Mesendoderm (in vitro differentiated cells): ENCODE data around the gene HAUS2.

Experiments used
- DNase-seq: peaks from one replicate; pipeline ENCODE4 v3.0.0; 2013
- H2AK5ac ChIP-seq: 2 replicates; pipeline ENCODE4 v1.6.1; 2013; ENCODE audit warnings: low read length, inconsistent platforms
- H2BK120ac ChIP-seq: 2 replicates; pipeline ENCODE4 v1.6.1; 2013; ENCODE audit warnings: low read depth, mild to moderate bottlenecking, low read length, moderate library complexity, mixed read lengths
- H2BK15ac ChIP-seq: replicated peaks from 2 replicates; pipeline ENCODE4 v1.6.1; 2013; ENCODE audit warnings: low read depth, mild to moderate bottlenecking, moderate library complexity
- H2BK5ac ChIP-seq: 2 replicates; pipeline ENCODE4 v1.6.1; 2013; ENCODE audit warnings: low read length, inconsistent platforms
- H3K18ac ChIP-seq: 2 replicates; pipeline ENCODE4 v1.6.1; 2013; ENCODE audit warnings: mild to moderate bottlenecking, low read length, mixed read lengths
- H3K23ac ChIP-seq: one replicate; pipeline ENCODE4 v1.6.1; 2013; ENCODE audit warnings: low read length
- H3K27ac ChIP-seq: 2 replicates; pipeline ENCODE4 v1.5.1; 2013; ENCODE audit warnings: low read depth, mild to moderate bottlenecking, inconsistent platforms, low read length, moderate library complexity
- H3K27me3 ChIP-seq: 2 replicates; pipeline ENCODE4 v1.6.1; 2013; ENCODE audit warnings: low read length, control low read depth, mild to moderate bottlenecking, inconsistent platforms; ENCODE audit not compliant: insufficient read depth, poor library complexity
- H3K36me3 ChIP-seq: 2 replicates; pipeline ENCODE4 v1.6.1; 2013; ENCODE audit warnings: low read length, inconsistent platforms; ENCODE audit not compliant: control insufficient read depth, insufficient read depth
- H3K4ac ChIP-seq: one replicate; pipeline ENCODE4 v1.6.1; 2013; ENCODE audit warnings: low read depth, mild to moderate bottlenecking, low read length, moderate library complexity
- H3K4me1 ChIP-seq: 2 replicates; pipeline ENCODE4 v1.6.1; 2013; ENCODE audit warnings: low read depth, low read length, inconsistent platforms; ENCODE audit not compliant: control insufficient read depth
- H3K4me2 ChIP-seq: 2 replicates; pipeline ENCODE4 v1.6.1; 2013; ENCODE audit warnings: low read length
- H3K4me3 ChIP-seq: 2 replicates; pipeline ENCODE4 v1.5.1; 2013; ENCODE audit warnings: mild to moderate bottlenecking, low read length
- H3K56ac ChIP-seq: one replicate; pipeline ENCODE4 v1.6.1; 2013; ENCODE audit warnings: low read length
- H3K79me1 ChIP-seq: 2 replicates; pipeline ENCODE4 v1.6.1; 2013; ENCODE audit warnings: low read length, inconsistent platforms
- H3K79me2 ChIP-seq: 2 replicates; pipeline ENCODE4 v1.6.1; 2013; ENCODE audit warnings: mild to moderate bottlenecking, low read length; ENCODE audit not compliant: control insufficient read depth, insufficient read depth
- H3K9ac ChIP-seq: 2 replicates; pipeline ENCODE4 v1.6.1; 2013; ENCODE audit warnings: low read length, inconsistent platforms
- H4K5ac ChIP-seq: one replicate; pipeline ENCODE4 v1.6.1; 2013; ENCODE audit warnings: low read length
- H4K8ac ChIP-seq: one replicate; pipeline ENCODE4 v1.6.1; 2013; ENCODE audit warnings: low read depth, mild to moderate bottlenecking, control low read depth, low read length, moderate library complexity
- WGBS: extraction: QIAGEN DNeasy Blood & Tissue Kit; methylation state at CpG from one replicate; pipeline ENCODE4 v1.1.7; 2013; ENCODE audit warnings: low lambda C conversion rate, missing lambda C conversion rate; ENCODE audit not compliant: insufficient coverage; ENCODE audit errors: extremely low coverage; 5-methylcytosine and 5-hydroxymethylcytosine counted together

HAUS2 gene

DNA sequence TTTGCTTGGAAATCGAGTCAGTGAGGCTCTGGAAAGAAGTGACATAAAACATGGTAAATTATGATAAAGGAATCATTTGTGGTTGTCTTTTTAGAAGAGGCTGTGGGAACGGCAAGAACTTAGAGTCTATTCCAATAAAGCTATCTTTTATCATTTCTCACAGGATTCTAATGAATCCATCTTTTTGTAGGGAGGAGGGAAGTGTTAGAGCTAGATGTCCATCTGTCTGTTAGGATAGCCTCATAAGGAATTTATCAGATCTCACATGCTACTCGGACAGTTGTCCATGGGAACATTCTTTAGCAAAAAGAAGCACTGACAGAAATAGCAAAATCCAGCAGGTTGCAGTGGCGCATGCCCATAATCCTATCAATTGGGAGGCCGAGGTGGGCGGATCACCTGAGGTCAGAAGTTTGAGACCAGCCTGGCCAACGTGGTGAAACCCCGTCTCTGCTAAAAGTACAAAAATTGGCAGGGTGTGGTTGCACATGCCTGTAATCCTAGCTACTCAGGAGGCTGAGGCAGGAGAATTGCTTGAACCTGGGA is 63.8 kb downstream of the HAUS2 start:
- no peak overlapping the region for H3K9ac ChIP-seq
- H3K56ac ChIP-seq, result no peak overlapping the region
- no peak overlapping the region for H2AK5ac ChIP-seq
- H3K4me3 ChIP-seq, result no peak overlapping the region
- H3K23ac ChIP-seq, result no peak overlapping the region
- H4K5ac ChIP-seq, result no peak overlapping the region
- no peak overlapping the region for H4K8ac ChIP-seq
- WGBS, result no CpG with 5 or more reads among the region's 8 CpGs
- H2BK120ac ChIP-seq, result no peak overlapping the region
- no peaks in the 10 kb centered on the region for H3K36me3 ChIP-seq
- no peak overlapping the region for H2BK5ac ChIP-seq
- no peak overlapping the region for H3K27ac ChIP-seq
- H3K4me1 ChIP-seq, result no peaks in the 10 kb centered on the region
- no peaks in the 10 kb centered on the region for H3K79me1 ChIP-seq
- H3K79me2 ChIP-seq, result no peaks in the 10 kb centered on the region
- no peak overlapping the region for H3K4me2 ChIP-seq
- H3K18ac ChIP-seq, result no peak overlapping the region
- H3K27me3 ChIP-seq, result no peaks in the 10 kb centered on the region
- no peak overlapping the region for H3K4ac ChIP-seq
- no peak overlapping the region for H2BK15ac ChIP-seq
- no peak for DNase-seq

DNA sequence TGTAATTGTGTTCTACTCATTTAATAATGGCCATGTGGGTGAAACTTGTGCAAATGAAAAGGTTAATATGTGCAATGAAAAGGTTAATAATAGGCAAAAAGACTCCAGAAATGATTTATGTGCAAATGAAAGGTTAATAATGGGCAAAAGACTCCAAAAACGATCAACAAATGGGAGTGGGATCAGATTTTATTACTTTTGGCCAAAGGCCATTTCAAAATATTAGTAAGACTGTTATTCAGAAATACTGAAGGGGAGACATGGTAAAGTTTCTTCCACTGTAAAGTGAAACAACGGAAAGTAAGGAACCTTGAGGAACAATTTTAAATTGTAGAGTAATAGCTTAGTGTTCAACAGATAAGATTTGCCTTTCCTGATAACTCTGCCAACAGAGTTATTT is 67.5 kb downstream of the HAUS2 start:
- Histone ChIP-seq H3K9ac (no peak overlapping the region), H3K4me1 (peaks cover 5% of the 10 kb centered on the region), H3K4me3 (no peak overlapping the region), H2BK15ac (no peak overlapping the region), H3K4me2 (no peak overlapping the region), H3K56ac (no peak overlapping the region), H2BK120ac (no peak overlapping the region), H3K23ac (no peak overlapping the region), H3K79me1 (no peaks in the 10 kb centered on the region), H3K79me2 (no peaks in the 10 kb centered on the region), H2AK5ac (no peak overlapping the region), H3K4ac (no peak overlapping the region), H4K5ac (no peak overlapping the region), H3K27ac (no peak overlapping the region), H2BK5ac (no peak overlapping the region), H3K36me3 (no peaks in the 10 kb centered on the region), H3K18ac (no peak overlapping the region), H3K27me3 (no peaks in the 10 kb centered on the region), H4K8ac (no peak overlapping the region)
- WGBS, result no CpG with 5 or more reads among the region's 2 CpGs
- no peak for DNase-seq
